Lower leg skin (tissue), 3 donors: ENCODE measurements around the gene CKAP4.

Experiments used
- CTCF ChIP-seq, 3 donors: fragments of 450-650 bp; IDR thresholded peaks; one replicate each; pipeline ENCODE4 v1.5.1; 2016; ENCODE audit warnings: antibody characterized with exemption in 3 of 3, mild to moderate bottlenecking in 3 of 3, moderate library complexity in 2 of 3
- POLR2A ChIP-seq, 2 donors: fragments of 450-650 bp; IDR thresholded peaks; one replicate each; pipeline ENCODE4 v1.6.1; 2016 to 2017; ENCODE audit warnings: antibody characterized with exemption in 2 of 2, mild to moderate bottlenecking in 1 of 2, moderate library complexity in 1 of 2

GRCh38 chr12:106219043-106219442 lies 28.8 kb downstream of the CKAP4 start:
- TF ChIP-seq CTCF (IDR thresholded peaks at IDR 0.05) = no peak
- no peak for TF ChIP-seq POLR2A (IDR thresholded peaks at IDR 0.05)
